Measurements from ENCODE around the gene ZNF195.
"Not testable (repeated sequence)": the region's sequence is repeated elsewhere in the genome, so short reads cannot be mapped to it uniquely, and the experiment has no call there.

The ZNF195 gene

GRCh38 chr11:3378426-3379423 lies at the start of gene ZNF195:
TSS of gene ZNF195 (minus strand) at chr11:3379146. CDS start at chr11:3379040, 106 bp downstream.
- DNase-seq, result peak; percentile 99

DNA sequence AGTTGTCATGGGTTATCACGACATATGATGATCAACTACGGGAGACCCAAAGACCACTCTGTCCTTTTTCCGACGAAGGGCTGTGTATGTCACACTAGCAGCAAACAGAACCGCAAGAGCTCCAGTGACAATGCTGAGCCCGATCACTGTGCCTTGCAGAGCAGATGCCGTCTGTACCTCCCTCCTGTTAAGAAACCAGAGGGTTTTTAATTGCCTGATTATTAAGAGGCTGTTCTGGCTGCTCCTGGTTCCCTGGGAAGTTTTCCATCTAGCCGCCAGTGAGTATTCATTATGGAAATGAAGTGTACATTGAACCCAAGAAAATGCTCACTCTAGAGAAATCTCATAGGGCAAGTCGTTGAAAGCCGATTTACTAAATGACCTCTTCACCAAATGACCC lies 49.1 kb upstream of the ZNF195 start:
- DNase-seq, result not testable (repeated sequence)

GRCh38 chr11:3426541-3426940 lies 47.6 kb upstream of the ZNF195 start:
- not testable (repeated sequence) for DNase-seq

GRCh38 chr11:3423928-3424327 lies 45.0 kb upstream of the ZNF195 start:
- DNase-seq, result not testable (repeated sequence)

DNA sequence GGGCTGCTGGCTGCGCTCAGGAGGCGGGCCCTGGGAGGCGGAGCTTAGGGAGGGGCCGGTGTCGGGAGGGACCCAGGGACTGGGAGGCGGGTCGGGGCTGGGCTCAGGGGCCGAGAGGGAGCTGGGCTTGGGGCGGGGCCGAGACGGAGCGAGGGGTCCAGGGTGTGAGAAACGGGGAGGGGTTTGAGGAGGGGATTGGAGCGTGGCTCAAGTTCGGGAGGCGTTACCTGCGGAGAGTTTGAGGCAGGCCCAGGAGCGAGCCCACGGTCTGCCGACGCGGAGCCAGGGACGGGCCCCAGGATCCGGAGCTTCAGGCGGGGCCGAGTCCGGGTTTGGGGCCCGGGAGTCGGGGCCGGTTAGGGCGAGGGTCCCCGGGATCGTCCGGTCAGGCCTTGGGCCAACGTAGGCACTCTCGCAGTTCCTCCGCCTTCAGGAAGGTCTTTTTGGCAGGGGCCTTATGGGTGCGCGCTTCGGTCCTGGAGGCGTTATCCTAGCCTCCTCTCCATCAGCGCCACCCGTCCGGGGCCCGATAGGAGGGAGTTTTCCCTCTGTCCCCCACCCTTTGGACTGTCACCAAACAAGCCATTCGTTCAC lies 44.3 kb upstream of the ZNF195 start:
- not testable (repeated sequence) for DNase-seq

- DNase-seq, result peak; percentile 99
Measured at GRCh38 chr11:3422380-3423137, 43.6 kb upstream of the ZNF195 start.

DNA sequence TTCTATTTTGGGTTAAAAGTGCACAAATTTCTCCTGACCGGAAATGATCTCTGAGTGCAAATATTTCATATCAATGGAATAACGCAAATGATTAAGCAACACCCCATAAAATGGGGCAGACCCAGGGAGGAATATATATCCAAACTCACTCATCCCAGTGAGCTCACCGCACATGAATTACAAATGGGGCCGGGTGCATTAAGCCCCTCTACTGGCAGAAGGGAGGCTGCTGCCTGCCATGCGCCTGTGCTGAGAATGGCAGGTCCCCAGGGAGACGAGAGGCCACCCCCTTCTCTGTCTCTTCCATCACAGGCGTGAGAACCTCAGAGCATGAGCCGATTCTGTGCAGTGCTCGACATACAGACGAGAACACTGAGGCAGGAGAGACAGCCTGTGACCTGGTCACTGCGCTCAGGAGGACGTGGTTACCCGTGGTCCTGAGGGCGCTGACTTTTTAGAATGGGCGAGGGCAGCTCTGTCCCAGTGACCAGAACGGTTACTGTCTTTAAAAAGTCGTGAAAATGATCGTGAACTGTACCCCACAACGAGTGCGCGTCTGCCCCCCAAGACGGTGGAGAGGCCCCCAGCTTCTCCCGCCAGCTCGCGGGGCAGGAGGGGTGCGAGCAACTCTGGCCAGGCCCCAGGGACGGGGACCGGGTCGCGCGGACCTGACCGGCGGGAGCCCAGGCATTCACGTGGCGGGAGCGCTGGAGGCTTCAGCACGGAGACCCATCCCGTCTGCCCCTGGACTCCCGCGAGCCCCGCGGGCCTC lies 42.8 kb upstream of the ZNF195 start:
- DNase-seq, result not testable (repeated sequence)

- DNase-seq, result not testable (repeated sequence)
Measured at GRCh38 chr11:3420281-3421042, 41.5 kb upstream of the ZNF195 start.

- not testable (repeated sequence) for DNase-seq
Measured at GRCh38 chr11:3419496-3419895, 40.5 kb upstream of the ZNF195 start.

- DNase-seq, result peak; percentile 53
Measured at GRCh38 chr11:3417047-3417446, 38.1 kb upstream of the ZNF195 start.

DNA sequence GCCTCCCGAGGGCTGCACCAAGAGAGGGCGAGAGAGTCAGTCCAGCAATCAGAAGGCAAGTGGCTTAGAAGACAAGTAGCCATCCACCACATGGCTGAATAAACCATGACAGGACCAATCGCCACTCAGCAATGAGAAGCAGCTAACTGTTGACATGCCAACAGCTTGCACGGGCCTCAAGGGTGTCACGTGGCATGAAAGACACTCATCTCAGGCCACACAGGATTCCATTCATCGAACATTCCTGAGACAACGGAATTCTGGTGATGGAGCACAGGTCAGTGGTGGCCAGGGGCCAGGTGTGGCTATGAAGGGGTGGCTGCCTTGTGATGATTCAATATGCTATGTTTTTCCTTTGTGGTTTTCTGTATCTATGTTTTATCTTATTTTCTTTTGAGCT lies 36.4 kb upstream of the ZNF195 start:
- not testable (repeated sequence) for DNase-seq

GRCh38 chr11:3413666-3414065 lies 34.7 kb upstream of the ZNF195 start:
- DNase-seq, result not testable (repeated sequence)

DNA sequence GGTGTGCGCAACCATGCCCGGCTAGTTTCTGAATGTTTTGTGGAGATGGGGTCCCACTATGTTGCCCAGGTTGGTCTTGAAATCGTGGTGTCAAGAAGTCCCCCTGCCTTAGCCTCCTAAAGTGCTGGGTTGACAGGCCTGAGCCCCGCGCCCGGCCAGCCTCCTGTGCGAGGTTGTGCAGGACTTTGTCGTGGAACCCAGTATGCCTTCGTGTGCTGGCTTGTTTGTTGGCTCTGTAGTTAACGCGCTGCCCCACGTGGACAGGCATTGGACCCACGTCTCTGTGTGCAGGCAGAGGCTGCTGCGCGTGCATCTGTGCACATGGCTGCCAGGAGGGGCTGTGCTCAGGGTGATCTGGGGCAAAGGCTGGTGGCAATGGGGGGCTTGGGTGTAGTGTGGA lies 33.9 kb upstream of the ZNF195 start:
- DNase-seq, result no peak

GRCh38 chr11:3408722-3409121 lies 29.8 kb upstream of the ZNF195 start:
- DNase-seq, result peak; percentile 23

DNA sequence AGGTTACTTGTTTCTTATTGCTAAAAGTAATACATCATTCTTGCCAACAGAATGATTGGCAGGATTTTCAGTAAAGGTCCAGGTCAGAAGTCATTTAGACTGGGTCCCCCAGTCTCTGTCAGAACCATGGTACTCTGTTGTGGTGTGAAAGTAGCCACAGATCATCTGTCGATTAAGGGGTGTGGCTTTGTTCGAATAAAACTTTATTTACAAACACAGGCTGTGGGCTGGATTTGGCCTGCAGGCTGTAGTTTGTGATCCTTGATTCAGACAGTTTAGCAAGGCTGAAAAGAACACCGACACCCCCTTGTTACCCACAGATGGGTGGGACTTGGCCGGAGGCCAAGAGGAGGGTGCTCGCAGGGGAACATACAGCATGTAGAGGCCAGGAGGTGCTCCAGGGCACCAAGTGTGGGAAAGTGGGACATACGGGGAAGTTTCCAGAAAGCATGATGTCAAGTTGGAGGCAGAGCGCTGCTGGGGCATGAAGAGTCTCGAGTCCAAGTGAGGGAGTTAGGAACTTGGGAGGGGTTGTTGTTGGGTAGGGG lies 29.2 kb upstream of the ZNF195 start:
- DNase-seq, result not testable (repeated sequence)

DNA sequence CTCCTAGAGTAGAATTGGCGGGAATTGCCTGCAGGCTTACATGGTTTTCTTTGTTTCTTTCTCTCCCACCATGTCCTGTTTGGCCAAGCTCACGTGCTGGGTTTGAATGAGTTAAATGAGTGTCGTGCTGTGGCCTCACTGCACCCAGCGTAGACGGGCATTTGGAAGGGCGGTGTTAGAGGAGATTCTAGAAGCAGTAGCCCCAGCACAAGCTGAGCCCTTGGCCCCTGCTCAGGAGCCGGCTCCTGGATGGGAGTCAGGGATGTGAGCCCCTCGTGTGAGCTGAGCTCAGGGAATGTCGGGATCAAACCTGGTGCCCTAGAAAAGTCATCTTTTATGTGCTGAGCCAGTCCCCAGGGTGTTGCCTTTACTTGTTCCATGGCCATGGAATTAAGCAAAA lies 28.0 kb upstream of the ZNF195 start:
- not testable (repeated sequence) for DNase-seq

- not testable (repeated sequence) for DNase-seq
Measured at GRCh38 chr11:3406223-3406875, 27.4 kb upstream of the ZNF195 start.

- not testable (repeated sequence) for DNase-seq
Measured at GRCh38 chr11:3404076-3404925, 25.4 kb upstream of the ZNF195 start.

GRCh38 chr11:3402861-3403250 lies 23.9 kb upstream of the ZNF195 start:
- not testable (repeated sequence) for DNase-seq

Measured in COR-L47 (cell line).